ENCODE measurements around the gene DES.

Gene DES

DNA sequence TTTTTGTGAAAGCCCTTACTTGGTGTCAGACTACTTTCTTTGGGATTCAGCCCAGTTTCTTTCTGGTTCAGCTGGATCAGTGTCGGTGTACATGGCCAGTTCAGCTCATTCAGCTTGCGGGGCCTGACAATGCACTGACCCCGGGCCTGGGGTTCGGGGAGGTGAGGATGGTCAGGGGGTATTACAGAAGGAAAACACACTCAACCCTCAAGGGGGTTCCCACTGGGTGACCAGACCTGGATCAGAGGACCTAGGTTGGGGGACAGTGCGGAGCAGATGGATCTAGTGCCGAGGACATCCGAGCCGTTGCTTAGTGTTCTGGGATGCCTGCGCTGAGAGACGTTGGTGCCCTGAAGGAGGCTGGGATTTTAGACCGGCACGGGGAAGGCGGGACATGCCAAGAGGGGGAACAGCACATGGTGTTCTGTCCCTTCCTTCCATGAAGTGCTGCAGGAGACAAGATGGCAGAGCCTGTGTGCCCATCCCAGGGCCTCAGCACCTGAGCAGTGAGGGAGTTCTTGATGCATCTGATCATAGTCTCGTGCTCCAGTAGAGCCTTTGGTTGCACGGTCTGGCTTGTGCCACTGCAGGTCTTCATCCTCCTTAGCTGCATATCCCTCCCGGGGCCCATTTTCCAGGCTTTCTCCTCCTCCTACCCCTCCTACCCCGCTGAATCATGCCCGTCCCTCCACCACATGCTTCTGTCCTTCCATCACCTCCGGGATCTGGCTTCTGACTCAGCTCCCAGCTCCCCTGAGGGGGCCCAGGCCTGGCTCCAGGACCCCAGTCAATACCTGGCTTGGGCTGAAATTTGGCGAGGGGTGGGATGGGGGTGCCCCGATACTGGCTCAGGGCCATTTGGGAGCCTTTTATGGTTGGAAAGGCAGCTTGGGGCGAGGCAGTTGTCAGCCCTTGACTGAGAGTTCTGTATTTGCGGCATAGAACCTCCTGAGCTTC, 34.5 kb downstream of the DES start:
- peak overlapping the region; percentile 38 for H3K4me3 ChIP-seq (ENCODE audit: low read length)
- no peaks in the 10 kb centered on the region for H3K9me3 ChIP-seq (replicated peaks; ENCODE audit: low read length)
- H3K36me3 ChIP-seq (ENCODE audit: insufficient read depth, low read length) = peaks cover 13% of the 10 kb centered on the region
- H3K27me3 ChIP-seq (ENCODE audit: control insufficient read depth, insufficient read depth, low read length) = no peaks in the 10 kb centered on the region
- H3K4me2 ChIP-seq (ENCODE audit: low read length) = peak overlapping the region; percentile 74
- peaks cover 40% of the 10 kb centered on the region for H3K4me1 ChIP-seq (ENCODE audit: control insufficient read depth, insufficient read depth, low read length)
- peak overlapping the region; percentile 69 for H3K9ac ChIP-seq (ENCODE audit: low read depth, low read length)

DNA sequence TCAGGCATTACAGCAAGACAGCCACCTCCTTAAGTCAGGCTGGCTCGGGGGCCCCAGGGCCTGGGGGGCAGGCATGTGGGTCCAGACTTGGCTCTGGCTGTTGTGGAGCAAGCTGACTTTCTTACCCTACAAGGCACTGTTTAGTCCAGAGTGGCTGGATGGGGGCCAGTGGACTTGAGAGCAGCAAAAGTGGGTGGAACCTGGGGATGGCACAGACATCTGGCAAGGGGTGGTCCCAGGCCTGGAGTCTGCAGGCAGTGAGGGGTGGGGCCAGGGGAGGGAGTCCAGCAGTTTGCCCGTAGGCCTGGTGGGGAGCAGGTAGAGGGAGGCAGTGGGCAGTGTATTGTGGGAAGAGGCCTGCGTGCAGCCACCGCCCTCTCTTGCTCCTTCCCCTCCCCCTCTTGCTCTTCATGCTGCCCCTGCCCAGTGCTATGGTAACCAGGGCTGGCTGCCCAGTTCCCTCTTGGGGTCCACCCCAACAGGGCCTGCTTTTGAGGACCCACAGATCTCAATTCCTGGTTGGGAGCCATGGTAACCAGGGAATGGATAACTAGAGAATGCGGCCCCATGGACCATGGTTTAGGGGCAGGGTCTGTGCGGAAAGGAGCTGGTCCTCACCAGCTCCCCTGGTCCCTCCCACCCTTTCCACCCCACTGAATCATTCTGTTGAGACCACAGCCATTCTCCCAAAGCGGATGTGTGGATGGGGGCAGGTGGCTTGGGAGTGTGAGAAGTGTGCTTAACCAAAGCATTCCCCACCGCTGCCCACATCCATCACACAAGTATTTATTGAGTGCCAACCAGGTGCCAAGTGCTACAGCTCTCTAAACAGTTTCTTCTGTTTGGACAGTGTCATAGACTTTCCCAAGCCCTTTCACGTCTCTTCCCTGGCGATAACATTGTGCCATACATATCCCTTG, 35.8 kb downstream of the DES start:
- Histone ChIP-seq H3K27me3 (ENCODE audit: control insufficient read depth, insufficient read depth, low read length) (no peaks in the 10 kb centered on the region), H3K36me3 (ENCODE audit: insufficient read depth, low read length) (peaks cover 13% of the 10 kb centered on the region), H3K9me3 (replicated peaks; ENCODE audit: low read length) (no peaks in the 10 kb centered on the region), H3K4me1 (ENCODE audit: control insufficient read depth, insufficient read depth, low read length) (peaks cover 40% of the 10 kb centered on the region), H3K9ac (ENCODE audit: low read depth, low read length) (peak overlapping the region; percentile 69), H3K4me2 (ENCODE audit: low read length) (peak overlapping the region; percentile 74), H3K4me3 (ENCODE audit: low read length) (peak overlapping the region; percentile 38)

DNA sequence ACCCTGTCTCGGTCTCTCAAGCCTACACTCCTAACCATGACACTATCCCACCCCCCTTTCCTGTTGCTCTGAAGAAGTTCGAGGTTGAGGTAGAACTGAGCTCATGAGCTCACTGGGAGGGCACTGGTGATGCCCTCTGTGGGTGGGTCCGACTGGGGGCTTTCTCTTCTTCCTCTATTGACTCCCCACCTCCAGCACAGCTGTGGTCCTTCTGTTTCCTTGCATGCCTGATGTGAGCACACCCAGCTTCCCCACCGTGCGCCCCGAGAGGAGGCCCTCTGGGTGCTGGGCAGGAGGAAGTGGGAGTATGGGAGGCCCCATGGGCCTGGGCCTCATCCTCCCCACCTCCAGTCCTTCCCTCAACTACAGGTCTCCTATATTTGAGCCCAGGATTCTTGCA, 37.4 kb downstream of the DES start:
- Histone ChIP-seq H3K9ac (ENCODE audit: low read depth, low read length) (no peak overlapping the region), H3K4me1 (ENCODE audit: control insufficient read depth, insufficient read depth, low read length) (peaks cover 47% of the 10 kb centered on the region), H3K36me3 (ENCODE audit: insufficient read depth, low read length) (peaks cover 4% of the 10 kb centered on the region), H3K9me3 (replicated peaks; ENCODE audit: low read length) (no peaks in the 10 kb centered on the region), H3K4me2 (ENCODE audit: low read length) (no peak overlapping the region), H3K27me3 (ENCODE audit: control insufficient read depth, insufficient read depth, low read length) (no peaks in the 10 kb centered on the region), H3K4me3 (ENCODE audit: low read length) (no peak overlapping the region)

DNA sequence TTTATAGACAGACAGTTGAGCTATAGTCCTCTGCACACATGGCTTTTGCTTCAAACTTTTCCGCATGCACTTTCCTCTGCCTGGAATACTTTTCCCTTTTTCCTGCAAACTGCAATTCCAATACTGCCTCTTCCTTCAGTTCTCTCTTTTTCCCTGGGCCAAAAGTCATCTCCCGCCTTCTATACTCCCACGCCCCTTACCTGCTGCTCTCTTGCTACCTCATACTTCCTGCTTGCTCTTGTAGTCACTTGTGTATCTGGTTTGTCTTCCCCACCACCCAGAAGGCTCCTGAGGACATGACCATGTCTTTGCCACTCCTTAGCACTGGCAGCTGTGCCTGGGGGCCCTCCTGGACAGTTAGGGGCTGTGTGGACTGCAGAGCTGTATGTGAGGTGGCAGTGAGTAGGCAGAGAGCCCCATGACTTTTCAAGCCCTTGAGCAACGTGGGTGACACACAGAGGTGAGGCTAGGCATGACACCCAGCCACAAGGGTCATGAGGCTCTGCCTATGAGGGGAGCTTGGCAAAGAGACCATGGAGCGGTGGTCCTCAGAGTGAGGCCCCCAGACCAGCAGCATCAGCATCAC, 39.7 kb downstream of the DES start:
- Histone ChIP-seq H3K4me1 (ENCODE audit: control insufficient read depth, insufficient read depth, low read length) (peaks cover 37% of the 10 kb centered on the region), H3K36me3 (ENCODE audit: insufficient read depth, low read length) (peaks cover 5% of the 10 kb centered on the region), H3K4me2 (ENCODE audit: low read length) (no peak overlapping the region), H3K4me3 (ENCODE audit: low read length) (no peak overlapping the region), H3K9ac (ENCODE audit: low read depth, low read length) (no peak overlapping the region), H3K9me3 (replicated peaks; ENCODE audit: low read length) (no peaks in the 10 kb centered on the region), H3K27me3 (ENCODE audit: control insufficient read depth, insufficient read depth, low read length) (no peaks in the 10 kb centered on the region)

DNA sequence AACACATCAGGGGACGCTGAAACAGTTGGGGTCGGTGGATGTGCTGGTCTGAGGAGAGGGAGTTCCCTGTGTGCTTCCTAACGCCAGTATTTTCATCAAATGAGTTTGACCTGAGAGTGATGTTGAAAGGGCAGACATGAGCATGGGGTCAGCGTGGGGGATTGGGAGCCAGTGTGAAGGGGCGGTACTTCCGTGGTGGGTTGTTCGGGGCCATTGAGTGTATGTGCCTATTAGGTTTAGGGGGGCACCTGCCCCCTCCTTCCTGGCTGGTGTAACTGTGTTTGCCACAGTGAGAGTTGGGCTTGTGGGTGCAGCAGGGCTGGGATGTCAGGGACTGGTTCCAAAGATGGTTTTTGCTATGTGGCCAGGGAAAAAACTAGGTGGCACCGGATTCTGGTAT, 40.8 kb downstream of the DES start:
- Histone ChIP-seq H3K9ac (ENCODE audit: low read depth, low read length) (no peak overlapping the region), H3K27me3 (ENCODE audit: control insufficient read depth, insufficient read depth, low read length) (no peaks in the 10 kb centered on the region), H3K4me1 (ENCODE audit: control insufficient read depth, insufficient read depth, low read length) (peaks cover 26% of the 10 kb centered on the region), H3K4me2 (ENCODE audit: low read length) (no peak overlapping the region), H3K4me3 (ENCODE audit: low read length) (no peak overlapping the region), H3K36me3 (ENCODE audit: insufficient read depth, low read length) (peaks cover 5% of the 10 kb centered on the region), H3K9me3 (replicated peaks; ENCODE audit: low read length) (no peaks in the 10 kb centered on the region)

DNA sequence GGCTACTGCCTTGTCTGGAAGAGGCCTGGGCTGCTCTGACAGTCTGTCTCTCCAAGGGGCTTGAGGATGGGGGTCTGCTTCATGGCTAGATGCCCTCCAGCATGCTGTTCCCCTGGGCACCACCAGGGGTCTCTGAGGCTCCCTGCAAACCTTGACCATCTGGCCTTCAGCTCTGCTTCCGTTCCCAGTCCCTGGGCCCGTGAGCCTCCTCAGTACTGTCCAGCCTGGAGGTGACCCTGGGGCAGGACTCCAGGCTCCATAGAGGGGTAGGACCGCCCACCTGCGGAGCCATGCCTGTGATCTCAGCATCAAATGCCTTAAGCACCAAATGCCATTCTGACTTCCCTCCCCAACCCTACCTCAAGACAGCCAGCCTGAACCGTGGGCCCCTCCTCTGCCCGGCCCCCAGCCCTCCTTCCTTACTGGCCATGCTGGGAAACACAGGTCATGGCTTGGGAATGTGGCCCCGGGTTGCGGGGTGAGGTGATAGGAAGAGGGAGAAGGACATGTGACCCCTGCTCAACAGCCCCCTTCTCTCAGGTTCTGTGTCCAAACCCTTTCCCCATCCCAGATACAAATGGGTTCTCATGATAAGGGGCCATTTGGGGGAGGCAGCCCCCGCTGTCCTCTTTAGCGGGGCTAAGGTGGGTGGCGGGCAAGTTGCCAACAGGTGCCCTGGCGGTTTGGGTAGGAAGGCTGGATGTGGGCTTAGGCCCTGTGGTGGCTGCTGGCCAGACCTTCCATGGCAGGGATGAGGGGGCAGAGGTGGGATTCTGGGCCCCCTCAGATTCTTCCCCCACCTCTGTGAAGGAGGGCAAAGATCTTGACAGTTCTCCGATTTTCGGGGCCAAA, 41.5 kb downstream of the DES start:
- Histone ChIP-seq H3K9me3 (replicated peaks; ENCODE audit: low read length) (no peaks in the 10 kb centered on the region), H3K36me3 (ENCODE audit: insufficient read depth, low read length) (peaks cover 5% of the 10 kb centered on the region), H3K4me3 (ENCODE audit: low read length) (no peak overlapping the region), H3K4me2 (ENCODE audit: low read length) (peak overlapping the region; percentile 31), H3K9ac (ENCODE audit: low read depth, low read length) (peak overlapping the region; percentile 32), H3K4me1 (ENCODE audit: control insufficient read depth, insufficient read depth, low read length) (peaks cover 19% of the 10 kb centered on the region), H3K27me3 (ENCODE audit: control insufficient read depth, insufficient read depth, low read length) (no peaks in the 10 kb centered on the region)

DNA sequence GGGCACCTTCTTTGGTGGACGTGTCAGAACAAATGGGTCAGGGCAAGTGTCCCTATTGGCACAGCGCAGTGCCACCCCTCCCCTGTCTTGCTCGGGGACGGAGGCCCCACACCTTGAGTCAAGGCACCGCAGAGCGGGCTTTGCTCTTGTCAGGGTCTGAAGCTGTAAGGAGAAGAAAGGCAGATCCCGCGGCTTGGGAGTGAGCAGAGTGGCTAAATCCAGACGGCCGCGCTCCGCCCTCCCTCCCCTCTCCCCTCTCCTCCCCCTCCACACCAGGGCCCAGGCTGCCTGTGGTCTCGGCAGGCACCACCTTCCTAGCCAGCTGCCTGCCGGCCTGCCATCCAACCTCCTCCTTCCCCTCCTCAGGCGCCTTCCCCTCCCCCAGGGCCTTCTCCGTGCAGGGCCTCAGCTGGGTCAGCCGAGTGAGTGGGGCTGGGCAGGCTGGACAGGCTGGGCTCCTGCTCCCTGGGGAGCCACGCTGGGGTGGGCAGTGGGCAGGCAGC, 42.3 kb downstream of the DES start:
- H3K4me1 ChIP-seq (ENCODE audit: control insufficient read depth, insufficient read depth, low read length) = peaks cover 19% of the 10 kb centered on the region
- H3K36me3 ChIP-seq (ENCODE audit: insufficient read depth, low read length) = peaks cover 5% of the 10 kb centered on the region
- H3K9me3 ChIP-seq (replicated peaks; ENCODE audit: low read length) = no peaks in the 10 kb centered on the region
- peak overlapping the region; percentile 31 for H3K4me2 ChIP-seq (ENCODE audit: low read length)
- H3K9ac ChIP-seq (ENCODE audit: low read depth, low read length) = peak overlapping the region; percentile 32
- H3K27me3 ChIP-seq (ENCODE audit: control insufficient read depth, insufficient read depth, low read length) = no peaks in the 10 kb centered on the region
- peak overlapping the region; percentile 24 for H3K4me3 ChIP-seq (ENCODE audit: low read length)

DNA sequence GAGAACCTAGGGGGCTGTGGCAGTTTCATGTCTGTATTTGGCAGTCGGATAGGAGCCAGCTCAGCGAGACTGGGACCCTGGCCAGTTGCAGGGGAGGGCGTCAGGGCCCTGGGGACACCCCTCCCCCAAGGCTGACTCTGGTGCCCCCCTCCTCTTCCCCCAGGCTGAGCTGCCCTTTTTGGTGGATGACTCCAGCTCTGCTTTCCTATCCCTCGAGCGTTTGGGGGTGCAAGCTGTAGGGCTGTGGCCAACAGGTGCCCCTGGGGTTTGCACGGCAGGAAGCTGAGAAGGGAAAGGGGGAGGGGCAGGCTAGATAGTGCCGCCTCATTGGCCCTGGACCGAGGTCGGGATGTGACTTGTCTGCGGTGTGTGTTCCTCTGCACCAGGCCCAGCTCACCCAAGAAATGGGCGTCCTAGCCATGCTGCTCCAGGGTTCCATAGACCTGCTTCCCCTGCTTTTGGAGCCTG, 42.9 kb downstream of the DES start:
- H3K4me3 ChIP-seq (ENCODE audit: low read length) = no peak overlapping the region
- H3K4me2 ChIP-seq (ENCODE audit: low read length) = peak overlapping the region; percentile 31
- no peak overlapping the region for H3K9ac ChIP-seq (ENCODE audit: low read depth, low read length)
- H3K36me3 ChIP-seq (ENCODE audit: insufficient read depth, low read length) = peaks cover 5% of the 10 kb centered on the region
- H3K4me1 ChIP-seq (ENCODE audit: control insufficient read depth, insufficient read depth, low read length) = peaks cover 19% of the 10 kb centered on the region
- H3K9me3 ChIP-seq (replicated peaks; ENCODE audit: low read length) = no peaks in the 10 kb centered on the region
- H3K27me3 ChIP-seq (ENCODE audit: control insufficient read depth, insufficient read depth, low read length) = no peaks in the 10 kb centered on the region

DNA sequence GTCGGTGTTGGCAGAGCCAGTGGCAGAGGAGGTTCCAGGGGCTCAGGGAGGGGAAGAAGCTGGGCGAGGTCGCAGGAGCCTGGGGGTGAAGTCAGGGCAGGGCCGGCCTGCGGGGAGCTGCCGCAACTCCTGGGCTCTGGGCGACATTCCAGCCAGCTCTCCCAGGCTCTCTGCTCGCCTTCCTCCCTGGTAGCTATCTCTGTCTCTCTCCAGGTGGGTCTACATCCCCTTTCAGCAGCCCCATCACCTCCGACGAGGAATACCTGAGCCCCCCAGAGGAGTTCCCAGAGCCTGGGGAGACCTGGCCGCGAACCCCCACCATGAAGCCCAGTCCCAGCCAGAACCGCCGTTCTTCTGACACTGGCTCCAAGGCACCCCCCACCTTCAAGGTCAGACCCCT, 43.5 kb downstream of the DES start:
- Histone ChIP-seq H3K4me1 (ENCODE audit: control insufficient read depth, insufficient read depth, low read length) (peaks cover 19% of the 10 kb centered on the region), H3K27me3 (ENCODE audit: control insufficient read depth, insufficient read depth, low read length) (no peaks in the 10 kb centered on the region), H3K4me3 (ENCODE audit: low read length) (no peak overlapping the region), H3K9ac (ENCODE audit: low read depth, low read length) (no peak overlapping the region), H3K36me3 (ENCODE audit: insufficient read depth, low read length) (peaks cover 5% of the 10 kb centered on the region), H3K9me3 (replicated peaks; ENCODE audit: low read length) (no peaks in the 10 kb centered on the region), H3K4me2 (ENCODE audit: low read length) (no peak overlapping the region)

DNA sequence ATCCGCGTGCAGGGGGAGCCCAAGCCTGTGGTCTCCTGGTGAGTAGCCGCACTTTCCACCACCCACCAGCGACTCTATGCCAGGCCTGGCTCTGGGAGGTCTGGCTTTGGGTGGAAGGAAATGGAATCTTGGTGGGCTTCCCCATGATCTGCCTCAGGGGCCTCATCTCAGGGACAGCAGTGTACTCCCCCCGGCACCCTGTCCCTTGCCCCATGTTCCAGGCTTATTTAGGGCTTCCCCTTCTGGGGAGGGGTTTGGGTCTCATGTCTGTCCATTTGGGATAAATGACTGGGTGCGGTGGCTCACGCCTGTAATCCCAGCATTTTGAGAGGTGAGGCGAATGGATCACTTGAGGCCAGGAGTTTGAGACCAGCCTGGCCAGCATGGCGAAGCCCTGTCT, 44.2 kb downstream of the DES start:
- peaks cover 19% of the 10 kb centered on the region for H3K4me1 ChIP-seq (ENCODE audit: control insufficient read depth, insufficient read depth, low read length)
- H3K9ac ChIP-seq (ENCODE audit: low read depth, low read length) = no peak overlapping the region
- H3K4me3 ChIP-seq (ENCODE audit: low read length) = no peak overlapping the region
- H3K4me2 ChIP-seq (ENCODE audit: low read length) = no peak overlapping the region
- H3K9me3 ChIP-seq (replicated peaks; ENCODE audit: low read length) = no peaks in the 10 kb centered on the region
- H3K36me3 ChIP-seq (ENCODE audit: insufficient read depth, low read length) = peaks cover 11% of the 10 kb centered on the region
- no peaks in the 10 kb centered on the region for H3K27me3 ChIP-seq (ENCODE audit: control insufficient read depth, insufficient read depth, low read length)
